HG02759 (cell line): ENCODE data around the gene CNOT6.
"Not testable (repeated sequence)": the region's sequence is repeated elsewhere in the genome, so short reads cannot be mapped to it uniquely, and the experiment has no call there.

Source experiments
- ATAC-seq: cut with Tn5 transposase; IDR thresholded peaks from one replicate; pipeline ENCODE4 v1.9.1; 2021; ENCODE audit warnings: mild to moderate bottlenecking, moderate library complexity; ENCODE audit not compliant: unreplicated experiment

Gene CNOT6

DNA sequence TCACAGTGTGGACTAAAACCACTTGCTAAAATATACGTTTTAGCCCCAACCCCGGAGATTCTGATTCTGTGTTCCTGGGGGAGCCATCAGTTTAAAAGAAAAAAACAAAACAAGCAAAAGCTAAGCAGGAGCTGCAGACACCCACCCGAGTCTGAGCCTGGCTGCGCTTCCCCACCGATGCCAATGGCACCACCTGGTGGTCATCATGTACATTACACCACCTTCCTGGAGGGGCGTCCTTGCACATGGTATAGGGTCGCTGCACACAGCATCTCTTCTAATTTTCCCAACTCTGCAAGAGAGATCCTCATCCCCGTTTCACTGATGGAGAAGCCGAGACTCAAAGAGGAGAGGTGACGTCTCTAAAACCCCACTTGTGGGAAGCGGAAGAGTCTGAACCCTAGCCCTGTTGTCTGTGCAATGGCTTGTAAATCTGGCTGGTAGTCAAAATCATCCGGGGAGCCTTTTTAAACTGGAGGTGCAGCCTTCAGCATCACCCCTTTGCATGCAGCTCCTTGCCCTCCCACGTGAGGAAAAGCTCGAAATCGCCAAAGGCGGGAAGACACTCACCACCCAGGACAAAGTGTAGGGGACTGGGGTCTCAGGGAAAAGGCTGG lies 23.1 kb upstream of the CNOT6 start:
- no peak for ATAC-seq

DNA sequence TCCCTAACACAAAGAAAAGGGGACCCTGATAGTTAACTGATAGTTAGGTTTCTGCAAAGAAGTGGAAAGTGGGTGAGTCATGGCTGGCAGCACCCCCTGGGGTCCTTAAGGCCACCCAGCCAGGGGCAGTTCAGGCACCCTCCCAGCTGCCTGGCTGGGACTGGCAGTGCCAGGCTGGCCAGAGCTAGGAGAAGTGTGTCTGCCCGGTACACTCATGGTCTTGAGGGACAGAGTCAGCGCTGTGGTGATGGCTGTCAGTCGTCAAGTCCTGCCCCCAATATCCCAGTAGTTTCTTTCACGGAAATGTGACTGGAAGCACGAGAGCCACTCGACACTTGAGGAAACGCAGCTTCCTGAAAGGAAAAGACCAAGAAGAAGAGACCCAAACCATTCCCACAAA lies 22.3 kb upstream of the CNOT6 start:
- ATAC-seq: no peak

DNA sequence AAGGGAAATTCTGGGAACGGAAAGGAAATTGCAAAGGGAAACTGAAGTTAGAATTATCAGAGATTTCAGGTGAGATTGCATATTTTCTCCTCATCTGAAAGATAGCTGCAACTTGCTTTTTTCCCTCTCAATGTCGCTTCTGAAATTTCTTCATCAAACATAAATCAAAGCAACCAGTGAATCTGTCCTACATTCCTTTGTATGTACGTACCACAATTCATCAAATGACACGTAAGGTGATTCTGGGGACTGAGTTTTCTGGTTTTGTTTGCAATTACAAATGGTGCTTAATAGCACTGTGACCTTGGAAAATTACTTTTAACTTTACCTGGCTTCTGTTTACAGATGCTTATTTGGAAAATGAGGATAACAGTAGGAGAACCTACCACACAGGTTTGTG lies 21.9 kb upstream of the CNOT6 start:
- ATAC-seq: no peak

DNA sequence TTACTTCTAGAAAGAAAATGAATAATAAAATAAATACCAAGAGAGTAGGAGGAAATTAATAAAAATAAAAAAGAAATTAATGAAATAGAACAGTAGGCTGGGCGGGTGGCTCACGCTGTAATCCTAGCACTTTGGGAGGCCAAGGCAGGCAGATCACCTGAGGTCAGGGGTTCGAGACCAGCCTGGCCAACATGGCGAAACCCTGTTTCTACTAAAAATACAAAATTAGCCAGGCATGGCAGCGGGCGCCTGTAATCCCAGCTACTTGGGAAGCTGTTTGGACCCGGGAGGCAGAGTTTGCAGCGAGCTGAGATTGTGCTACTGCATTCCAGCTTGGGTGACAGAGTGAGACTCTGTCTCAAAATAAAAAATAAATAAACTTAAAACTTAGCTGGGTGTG lies 20.8 kb upstream of the CNOT6 start:
- not testable (repeated sequence) for ATAC-seq

DNA sequence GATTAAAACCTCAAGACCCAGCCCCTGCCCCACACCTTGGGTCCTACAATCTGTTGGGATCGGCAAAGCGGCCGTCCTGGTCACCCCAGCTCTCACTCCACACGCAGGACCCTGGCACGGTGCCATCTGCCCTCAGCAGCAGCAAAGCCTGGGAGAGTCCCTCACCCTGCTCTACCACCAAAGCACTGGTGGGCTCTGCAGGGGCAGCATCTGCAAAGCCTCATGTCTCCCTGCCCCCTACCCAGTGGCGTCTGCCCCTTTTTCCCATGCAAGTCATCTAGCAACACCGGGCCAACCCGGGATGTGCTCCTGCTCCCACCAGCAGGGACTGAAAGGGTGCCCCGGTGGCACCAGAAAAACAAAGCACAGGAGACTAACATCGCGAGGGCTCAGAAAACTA lies 19.6 kb upstream of the CNOT6 start:
- ATAC-seq: no peak

DNA sequence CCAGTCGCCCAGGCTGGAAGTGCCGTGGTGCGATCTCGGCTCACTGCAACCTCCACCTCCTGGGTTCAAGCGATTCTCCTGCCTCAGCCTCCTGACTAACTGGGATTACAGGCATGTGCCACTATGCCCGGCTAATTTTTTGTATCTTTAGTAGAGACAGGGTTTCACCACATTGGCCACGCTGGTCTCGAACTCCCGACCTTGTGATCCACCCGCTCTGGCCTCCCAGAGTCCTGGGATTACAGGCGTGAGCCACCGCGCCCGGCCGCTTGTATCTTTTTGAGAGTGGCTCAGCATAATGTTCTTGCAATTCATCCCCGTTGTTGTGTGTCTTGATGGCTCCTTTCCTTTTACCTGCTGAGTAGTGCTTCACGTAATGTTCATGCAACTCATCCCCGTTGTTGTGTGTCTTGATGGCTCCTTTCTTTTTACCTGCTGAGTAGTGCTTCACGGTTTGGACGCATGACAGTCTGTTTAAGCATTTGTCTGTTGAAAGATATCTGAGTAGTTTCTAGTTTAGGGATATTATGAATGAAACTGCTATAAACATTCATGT lies 18.1 kb upstream of the CNOT6 start:
- ATAC-seq: not testable (repeated sequence)

DNA sequence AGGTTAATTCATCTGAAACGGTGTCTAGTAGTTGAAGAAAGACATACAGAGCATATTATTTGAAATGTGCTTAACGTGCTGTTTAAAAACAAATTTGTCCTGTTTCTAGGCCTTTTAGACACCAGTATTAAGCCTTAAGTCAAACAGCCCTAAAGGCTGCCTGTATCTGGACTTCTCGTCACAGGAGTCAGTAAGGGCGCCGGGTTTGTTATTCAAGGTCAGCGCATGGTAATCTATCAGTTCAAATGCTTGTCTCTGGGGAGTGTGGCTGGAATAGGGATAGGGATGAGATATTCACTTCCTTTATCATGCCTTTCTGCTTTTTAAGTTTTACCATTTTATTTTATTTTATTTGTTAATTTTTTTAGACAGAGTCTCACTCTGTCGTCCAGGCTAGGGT lies 9.4 kb upstream of the CNOT6 start:
- no peak for ATAC-seq

DNA sequence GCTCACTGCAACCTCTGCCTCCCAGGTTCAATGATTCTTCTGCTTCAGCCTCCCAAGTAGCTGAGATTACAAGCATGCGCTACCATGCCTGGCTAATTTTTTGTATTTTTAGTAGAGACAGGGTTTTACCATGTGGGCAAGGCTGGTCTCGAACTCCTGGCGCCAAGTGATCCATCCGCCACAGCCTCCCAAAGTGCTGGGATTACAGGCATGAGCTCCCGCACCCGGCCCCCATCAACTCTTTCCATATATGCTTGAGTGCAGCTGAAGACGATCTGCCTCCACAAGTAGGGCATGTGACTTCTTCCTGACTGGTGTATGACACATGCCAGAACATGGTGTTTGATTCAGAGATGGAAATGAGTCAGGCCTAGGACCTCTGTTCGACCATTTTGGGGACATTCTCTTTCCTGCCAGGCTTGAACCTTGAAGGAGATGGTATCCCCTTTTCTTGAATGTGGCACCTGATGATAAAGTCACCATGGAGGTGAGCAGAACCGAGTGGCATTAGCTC lies 7.5 kb upstream of the CNOT6 start:
- ATAC-seq: no peak

DNA sequence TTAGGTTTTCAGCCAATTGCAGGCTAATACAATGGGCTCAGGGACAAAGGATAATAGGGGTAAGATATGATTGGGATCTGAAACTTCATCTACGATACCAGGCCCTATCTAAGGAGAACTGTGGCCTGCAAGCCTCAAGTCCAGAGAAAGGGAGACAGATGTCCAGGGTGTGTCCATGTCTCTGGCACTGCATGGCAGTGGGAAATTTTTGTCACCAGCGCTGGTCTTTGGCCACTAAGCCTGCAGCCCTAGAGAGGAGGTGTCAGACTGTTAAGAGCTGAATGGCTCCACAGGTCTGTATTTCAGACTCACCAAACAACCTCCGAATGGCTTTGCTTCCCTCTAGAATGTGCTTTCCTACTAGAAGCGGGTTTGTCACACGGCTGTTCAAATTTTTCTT lies 6.6 kb upstream of the CNOT6 start:
- no peak for ATAC-seq

DNA sequence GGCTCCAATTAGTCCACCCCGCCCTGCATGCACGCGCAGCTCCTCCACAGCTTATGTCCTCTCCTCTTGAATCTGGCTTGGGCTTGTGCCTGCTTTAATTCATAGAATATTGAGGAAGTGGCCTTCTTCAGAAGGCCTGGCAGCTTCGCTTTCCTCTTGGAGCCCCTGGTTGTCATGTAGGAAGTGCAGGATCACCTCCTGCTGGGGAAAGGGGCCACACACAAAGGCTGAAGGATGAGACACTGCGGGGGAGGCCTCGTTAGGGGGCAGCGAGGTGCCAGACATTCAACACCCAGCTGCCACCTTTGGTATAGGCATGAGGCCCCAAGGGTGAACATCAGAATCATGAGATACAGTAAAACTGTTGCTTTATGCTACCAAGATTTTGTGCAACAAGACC lies 2.7 kb upstream of the CNOT6 start:
- ATAC-seq: no peak

DNA sequence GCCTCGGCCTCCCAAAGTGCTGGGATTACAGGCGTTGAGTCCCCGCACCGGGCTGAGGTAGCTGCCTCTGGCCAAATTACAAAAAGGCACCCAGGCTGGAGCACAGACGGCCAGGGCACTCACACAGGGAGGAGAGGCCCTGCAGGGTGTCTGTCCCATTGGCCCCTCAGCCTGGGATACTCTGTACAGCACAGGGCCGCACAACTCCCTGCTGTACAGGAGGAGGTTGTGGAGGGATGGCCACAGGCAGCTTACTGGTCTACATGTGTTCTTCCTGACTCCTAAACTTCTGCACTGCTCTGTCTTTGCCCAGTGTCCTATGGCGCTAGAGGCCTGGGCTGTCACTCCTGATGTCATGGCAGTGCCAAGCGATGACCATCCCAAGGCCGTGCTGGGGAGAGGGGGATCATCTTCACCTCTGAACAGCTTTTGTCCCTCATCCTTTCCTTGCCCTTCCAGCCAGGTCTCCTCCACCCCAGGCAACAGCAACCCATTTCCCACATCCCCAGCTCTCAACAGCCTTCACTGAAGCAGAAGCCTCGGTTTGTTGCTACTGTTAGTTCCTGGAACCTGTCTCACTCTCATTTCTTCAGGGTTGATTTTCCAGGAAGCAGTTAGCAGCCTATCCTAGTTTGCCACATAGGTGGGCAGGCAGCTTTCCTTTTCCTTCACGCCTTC lies 1.8 kb upstream of the CNOT6 start:
- no peak for ATAC-seq

DNA sequence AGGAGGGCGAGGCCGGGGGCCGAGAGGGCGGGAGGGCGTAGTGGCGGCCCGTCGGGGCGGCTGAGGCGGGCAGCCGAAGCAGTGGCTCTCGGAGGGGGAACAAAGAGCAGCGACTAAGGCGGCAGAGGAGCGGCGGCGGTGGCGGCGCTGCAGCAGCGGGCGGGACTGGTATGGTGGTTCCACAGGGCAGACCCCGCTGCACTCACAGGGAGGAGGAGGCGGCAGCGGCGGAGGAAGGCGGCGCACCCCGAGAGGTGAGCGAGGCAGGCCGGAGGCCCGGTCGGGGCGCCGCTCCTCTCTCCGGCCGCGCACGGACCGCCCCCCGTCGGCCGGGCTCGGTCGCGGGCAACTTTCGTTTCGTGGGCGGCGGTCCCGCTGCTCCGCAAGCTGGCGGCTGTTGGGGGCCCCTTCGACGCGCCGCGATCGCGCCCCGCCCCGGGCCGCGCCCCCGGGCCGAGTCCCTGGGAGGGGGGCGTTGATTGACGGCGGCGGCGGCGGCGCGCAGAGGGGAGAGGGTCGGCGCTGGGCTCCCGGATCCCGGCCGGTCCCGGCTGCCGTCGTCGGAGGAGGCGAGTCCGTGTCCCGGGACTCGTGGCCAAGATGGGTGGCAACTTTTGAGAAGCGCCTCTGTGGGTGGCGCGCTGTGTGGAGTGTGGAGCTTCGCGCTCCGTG lies 467 bp downstream of the CNOT6 start:
- ATAC-seq: peak; percentile 39

DNA sequence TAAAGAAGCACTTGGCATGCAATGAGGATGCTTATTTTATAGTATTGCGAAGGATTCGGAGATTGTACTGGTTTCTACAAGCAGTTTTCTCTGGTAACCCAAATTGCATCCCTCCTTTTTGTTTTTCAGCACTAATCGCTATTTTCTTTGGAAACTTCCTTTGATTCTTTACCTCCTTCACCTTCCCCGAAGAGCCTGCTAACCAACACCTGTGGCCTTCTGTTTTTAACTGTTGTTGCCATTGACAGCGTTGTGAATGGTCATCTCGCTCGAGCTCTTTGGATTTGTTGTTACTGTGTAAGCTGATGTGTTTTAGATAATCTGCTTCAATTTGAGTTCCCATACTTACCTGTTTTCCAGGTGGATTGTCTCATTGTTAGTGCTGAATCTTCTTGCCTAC lies 1.1 kb downstream of the CNOT6 start:
- ATAC-seq: no peak

DNA sequence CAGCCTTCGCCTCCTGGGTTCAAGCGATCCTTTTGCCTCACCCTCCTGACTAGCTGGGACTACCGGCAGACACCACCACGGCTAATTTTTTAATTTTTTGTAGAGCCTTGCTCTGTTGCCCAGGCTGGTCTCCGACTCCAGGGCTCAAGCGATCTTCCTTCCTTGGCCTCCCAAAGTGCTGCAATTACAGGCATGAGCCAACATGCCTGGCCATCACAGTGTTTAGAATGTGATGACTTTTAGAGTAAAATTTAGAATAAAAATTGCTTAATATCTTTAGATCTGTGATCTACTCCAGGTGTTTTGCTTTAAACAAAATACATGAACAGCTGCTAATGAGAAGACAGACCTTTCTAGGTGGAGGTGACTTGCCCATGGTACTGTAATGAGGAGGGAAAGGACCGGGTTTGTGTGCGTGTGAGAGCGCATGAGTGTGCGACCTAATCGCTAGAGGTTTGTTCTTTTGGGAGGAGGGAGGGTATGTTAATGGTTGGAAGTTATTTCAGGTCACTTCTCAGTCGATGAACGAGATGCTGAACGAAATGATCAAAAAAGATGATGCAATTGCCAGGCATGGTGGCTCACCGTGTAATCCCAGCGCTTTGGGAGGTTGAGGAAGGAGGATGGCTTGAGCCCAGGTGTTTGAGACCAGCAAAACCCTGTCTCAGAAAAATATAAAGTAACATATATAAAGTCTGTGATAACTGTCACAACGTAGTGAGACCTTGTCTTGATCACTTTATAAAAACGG lies 2.0 kb downstream of the CNOT6 start:
- no peak for ATAC-seq

DNA sequence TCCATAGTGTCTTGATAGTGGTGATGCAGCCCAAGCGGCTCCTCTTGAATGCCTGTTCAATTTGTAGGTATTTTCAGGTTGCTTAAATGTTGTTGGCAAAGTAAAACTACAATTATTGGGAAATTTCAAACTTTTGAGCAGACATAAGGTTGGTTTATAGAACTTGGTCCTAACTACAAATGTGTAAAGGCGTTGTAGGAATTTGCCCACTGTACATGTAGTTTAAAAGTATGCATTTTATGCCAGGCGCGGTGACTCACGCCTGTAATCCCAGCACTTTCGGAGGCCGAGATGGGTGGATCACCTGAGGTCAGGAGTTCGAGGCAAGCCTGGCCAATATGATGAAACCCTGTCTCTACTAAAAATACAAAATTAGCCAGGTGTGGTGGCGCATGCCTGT lies 2.6 kb downstream of the CNOT6 start:
- ATAC-seq: not testable (repeated sequence)

DNA sequence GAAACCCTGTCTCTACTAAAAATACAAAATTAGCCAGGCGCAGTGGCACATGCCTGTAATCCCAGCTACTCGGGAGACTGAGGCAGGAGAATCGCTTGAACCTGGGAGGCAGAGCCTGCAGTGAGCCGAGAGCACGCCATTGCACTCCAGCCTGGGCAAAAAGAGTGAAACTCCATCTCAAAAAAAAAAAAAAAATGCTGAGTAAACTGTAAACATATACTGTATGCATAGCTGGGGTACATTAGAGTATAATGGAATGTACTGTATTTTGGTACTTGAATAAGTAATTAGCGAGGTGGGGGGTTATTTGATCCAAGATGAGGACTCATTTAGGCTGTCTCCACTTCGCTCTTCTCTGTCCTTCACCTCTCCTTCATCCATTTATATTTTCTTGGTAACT lies 3.7 kb downstream of the CNOT6 start:
- ATAC-seq: not testable (repeated sequence)

DNA sequence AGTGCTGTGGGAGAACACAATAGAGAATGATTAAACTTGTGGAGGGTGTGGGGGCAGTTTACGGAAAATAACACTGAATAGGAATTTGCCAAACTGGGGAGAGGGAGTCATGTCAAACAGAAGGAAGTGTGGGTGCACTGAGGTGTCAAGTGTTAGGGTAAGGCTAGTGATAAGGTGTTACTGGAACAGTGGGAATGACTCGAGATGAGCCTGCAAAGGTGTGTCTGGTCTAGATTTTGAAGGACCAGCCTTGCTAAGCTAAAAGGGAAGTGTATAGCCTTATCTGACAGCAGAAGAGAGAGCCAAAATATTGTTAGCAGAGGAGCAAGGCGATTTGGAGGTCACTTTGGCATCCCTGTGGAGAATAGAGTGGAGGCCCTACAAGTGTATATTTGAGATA lies 4.2 kb downstream of the CNOT6 start:
- ATAC-seq: no peak

DNA sequence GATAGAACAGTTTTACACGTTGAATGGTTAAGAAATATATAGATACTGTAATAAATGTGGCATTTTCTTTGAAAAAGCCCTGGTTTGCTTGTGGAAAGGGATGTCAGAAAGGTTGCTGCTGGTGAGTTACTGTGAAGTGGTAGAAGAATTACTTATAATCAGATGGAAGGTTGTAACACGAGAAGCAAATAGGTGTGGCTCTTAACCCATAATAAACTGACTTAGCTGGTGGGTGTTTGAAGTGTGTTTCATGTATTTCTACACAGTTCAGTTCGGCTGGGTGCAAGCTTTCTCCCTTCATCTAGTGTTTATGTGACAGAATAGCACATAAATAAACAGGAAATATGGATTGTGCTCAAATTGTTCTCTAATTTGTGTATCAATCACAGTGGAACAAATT lies 5.5 kb downstream of the CNOT6 start:
- ATAC-seq: no peak

DNA sequence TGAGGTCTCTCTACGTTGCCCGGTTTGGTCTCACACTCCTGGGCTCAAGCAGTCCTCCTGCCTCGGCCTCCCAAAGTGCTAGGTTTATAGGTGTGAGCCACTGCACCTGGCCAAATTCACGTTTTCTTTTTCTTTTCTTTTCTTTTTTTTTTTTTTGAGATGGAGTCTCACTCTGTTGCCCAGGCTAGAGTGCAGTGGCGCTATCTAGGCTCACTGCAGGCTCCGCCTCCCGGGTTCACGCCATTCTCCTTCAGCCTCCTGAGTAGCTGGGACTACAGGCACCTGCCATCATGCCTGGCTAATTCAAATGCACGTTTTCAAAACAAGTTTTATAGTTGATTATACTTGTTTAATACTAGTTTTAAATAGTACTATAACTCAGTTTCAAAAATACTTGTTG lies 6.1 kb downstream of the CNOT6 start:
- ATAC-seq: not testable (repeated sequence)

DNA sequence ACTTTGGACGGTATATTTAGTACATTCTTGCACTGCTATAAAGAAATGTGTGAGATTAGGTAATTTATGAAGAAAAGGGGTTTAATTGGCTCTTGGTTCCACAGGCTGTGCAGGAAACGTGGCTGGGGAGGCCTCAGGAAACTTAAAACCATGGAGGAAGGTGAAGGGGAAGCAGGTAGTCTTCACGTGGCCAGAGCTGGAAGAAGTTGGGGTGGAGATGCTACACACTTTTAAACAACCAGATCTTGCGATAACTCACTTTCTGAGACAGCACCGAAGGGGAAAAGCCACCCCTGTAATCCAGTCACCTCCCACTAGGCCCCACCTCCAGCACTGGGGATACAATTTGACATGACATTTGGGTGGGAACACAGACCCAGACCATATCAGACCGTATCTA lies 13.5 kb downstream of the CNOT6 start:
- no peak for ATAC-seq

DNA sequence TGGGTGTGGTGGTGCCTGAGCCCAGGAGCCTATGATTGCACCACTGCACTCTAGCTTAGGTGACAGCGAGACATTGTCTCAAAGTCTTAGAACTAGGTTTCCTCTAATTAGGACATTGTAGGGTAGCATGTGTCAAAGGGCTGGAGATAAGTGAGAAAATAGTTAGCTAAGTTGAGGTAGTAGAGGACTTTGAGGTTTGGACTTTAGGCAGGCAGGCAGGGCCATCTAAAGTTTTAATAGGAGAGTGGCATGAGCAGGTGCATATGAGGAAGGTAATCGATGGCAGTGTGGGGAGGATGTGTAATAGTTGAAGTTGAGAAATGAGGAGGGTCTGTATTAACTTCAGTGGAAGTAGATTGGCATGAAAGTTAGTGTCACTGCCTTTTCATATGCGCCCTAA lies 21.1 kb downstream of the CNOT6 start:
- no peak for ATAC-seq
